GM19023 (cell line): ENCODE measurements around the gene RAD51B.
"Not testable (repeated sequence)": the region's sequence is repeated elsewhere in the genome, so short reads cannot be mapped to it uniquely, and the experiment has no call there.

Source experiments
- ATAC-seq: cut with Tn5 transposase; IDR thresholded peaks from one replicate; pipeline ENCODE4 v1.9.1; 2021; ENCODE audit warnings: mild to moderate bottlenecking, moderate library complexity; ENCODE audit not compliant: unreplicated experiment

Gene RAD51B

DNA sequence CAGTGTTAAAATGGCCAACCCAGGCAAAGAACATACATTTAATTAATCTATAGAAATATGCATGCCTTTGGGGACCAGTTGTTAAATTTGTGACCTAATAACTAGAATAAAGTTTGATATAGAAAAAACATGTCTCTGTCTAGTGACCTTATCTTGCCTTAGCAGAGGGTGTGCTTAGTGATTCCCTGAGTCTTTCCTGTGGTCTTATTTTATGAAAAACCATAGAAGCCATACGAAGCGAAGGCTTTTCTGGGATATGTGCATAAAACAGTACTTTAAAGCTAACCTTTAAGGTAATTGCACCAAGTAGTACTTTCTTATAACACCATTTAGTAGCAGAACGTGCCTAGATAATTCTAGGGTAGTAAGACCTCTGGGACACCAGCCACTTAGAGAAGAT, 593.9 kb downstream of the RAD51B start:
- ATAC-seq = no peak

GRCh38 chr14:68414121-68414520, 594.5 kb downstream of the RAD51B start:
- no peak for ATAC-seq

- no peak for ATAC-seq
These were observed 596.6 kb downstream of the RAD51B start for GRCh38 chr14:68416171-68416570.

GRCh38 chr14:68417009-68417650, 597.6 kb downstream of the RAD51B start:
- no peak for ATAC-seq

GRCh38 chr14:68418174-68419118, 598.9 kb downstream of the RAD51B start:
- ATAC-seq = no peak

DNA sequence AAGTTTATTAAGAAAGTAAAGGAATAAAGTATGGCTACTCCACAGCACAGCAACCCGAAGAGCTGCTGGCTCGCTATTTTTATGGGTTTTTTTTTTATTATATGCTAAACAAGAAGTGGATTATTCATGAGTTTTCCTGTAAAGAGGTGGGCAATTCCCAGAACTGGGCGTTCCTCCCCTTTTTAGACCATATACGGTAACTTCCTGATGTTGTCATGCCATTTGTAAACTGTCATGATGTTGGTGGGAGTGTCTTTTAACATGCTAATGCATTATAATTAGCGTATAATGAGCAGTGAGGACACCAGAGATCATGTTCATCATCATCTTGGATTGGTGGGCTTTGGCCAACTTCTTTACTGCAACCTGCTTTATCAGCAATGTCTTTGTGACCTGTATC, 600.8 kb downstream of the RAD51B start:
- ATAC-seq = no peak

- ATAC-seq = no peak
These were observed 601.5 kb downstream of the RAD51B start for GRCh38 chr14:68421116-68421515.

DNA sequence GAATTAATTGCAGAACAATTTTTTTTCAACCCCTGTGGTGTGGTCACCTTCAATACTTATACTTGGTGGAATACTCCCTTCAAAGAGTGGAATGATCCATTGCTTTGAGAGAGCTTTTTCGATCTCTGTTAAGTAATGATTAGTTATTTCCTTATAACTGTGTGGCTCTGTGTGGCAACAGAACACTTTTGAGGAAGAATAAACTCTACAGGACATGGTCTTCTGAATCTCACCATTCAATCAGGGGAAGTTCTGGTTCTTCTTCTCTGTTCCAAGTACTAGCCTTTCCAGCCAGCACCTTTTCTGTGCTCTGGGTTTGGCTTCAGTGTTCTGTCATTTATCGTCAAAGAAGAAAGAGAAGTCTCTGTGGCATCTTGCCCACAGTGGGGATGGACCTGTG, 604.1 kb downstream of the RAD51B start:
- no peak for ATAC-seq

DNA sequence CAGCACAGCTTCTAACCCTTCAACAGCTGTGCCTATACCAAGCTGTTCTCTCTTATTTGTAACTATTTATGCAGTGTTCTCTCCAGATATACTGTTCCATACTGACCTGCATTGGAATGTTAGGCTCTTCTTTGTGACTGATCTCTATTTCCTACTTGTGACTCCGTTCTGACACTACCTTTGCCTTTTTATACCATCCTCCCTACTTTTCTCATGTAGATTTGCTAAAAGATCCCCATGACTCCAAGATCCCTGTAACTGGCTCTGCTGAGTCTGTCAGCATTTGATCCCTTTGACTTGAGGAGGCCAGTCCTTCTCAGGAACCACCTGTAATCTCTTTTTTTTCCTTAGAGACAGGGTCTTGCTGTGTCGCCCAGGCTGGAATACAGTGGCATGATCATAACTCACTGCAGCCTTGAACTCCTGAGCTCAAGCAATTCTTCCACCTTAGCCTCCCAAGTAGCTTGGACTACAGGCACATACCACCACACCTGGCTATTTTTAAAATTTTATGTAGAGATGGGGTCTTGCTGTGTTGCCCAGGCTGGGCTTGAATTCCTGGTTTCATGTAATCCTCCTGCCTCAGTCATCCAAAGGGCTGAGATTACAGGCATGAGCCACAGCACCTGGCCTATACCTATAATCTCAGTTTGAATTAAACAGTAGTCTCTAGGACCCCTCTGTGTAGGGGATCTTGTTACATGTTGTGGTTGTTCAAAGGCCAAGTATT, 605.0 kb downstream of the RAD51B start:
- no peak for ATAC-seq

GRCh38 chr14:68426661-68427549, 607.3 kb downstream of the RAD51B start:
- no peak for ATAC-seq

GRCh38 chr14:68427550-68427890, 607.9 kb downstream of the RAD51B start:
- ATAC-seq = no peak

DNA sequence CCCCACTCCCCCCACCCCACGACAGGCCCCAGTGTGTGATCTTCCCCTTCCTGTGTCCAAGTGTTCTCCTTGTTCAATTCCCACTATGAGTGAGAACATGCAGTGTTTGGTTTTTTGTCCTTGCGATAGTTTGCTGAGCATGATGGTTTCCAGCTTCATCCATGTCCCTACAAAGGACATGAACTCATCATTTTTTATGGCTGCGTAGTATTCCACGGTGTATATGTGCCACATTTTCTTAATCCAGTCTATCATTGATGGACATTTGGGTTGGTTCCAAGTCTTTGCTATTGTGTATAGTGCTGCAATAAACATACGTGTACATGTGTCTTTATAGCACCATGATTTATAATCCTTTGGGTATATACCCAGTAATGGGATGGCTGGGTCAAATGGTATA, 609.3 kb downstream of the RAD51B start:
- ATAC-seq = not testable (repeated sequence)

DNA sequence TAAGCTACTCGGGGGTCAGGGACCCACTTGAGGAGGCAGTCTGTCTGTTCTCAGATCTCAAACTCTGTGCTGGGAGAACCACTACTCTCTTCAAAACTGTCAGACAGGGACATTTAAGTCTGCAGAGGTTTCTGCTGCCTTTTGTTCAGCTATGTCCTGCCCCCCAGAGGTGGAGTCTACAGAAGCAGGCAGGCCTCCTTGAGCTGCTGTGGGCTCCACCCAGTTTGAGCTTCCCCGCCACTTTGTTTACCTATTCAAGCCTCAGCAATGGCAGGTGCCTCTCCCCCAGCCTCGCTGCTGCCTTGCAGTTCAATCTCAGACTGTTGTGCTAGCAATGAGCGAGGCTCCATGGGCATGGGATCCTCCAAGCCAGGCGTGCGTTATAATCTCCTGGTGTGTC, 614.6 kb downstream of the RAD51B start:
- ATAC-seq = not testable (repeated sequence)

GRCh38 chr14:68435631-68436030, 616.1 kb downstream of the RAD51B start:
- ATAC-seq = not testable (repeated sequence)

DNA sequence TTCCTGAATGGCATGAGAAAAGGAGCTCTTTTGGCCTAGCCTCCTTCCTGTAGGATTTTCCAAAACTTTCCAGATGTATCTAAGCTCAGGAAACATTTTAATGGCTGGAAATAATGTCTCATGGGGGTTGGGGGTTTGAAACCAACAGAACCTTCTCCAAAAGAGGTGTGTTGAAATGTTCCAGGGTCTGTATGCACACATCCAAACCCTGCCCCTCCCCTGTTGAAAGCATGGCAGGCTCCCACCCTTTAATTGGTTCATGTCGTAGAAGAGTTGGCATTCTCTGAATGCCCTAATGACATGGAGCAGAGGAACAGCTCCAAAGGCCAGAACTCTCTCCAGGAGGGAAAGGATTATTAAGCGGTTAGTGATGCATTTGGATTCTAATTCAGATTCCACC, 620.1 kb downstream of the RAD51B start:
- ATAC-seq = no peak

- no peak for ATAC-seq
These were observed 621.2 kb downstream of the RAD51B start for GRCh38 chr14:68440820-68441219.

- no peak for ATAC-seq
These were observed 622.0 kb downstream of the RAD51B start for GRCh38 chr14:68441542-68441941.

- no peak for ATAC-seq
These were observed 623.5 kb downstream of the RAD51B start for GRCh38 chr14:68442828-68443629.

- ATAC-seq = no peak
These were observed 625.0 kb downstream of the RAD51B start for GRCh38 chr14:68444449-68445168.
